Measurements from ENCODE around the gene GSTM3. TPM values are rescaled to one million over a fixed set of nuclear protein-coding genes. Genes with fewer than 3 reads are reported as not detected.

GSTM3 gene
- total and polyA plus RNA-seq, 9 of the 15 experiments (the other 6 are each of a cell fraction or from before 2014, with no cell fraction given) = 3.9 to 24.5 (median 9.4) TPM

GRCh38 chr1:109782514-109782913 lies 41.7 kb upstream of the GSTM3 start:
- H3K79me2 ChIP-seq (ENCODE audit: control insufficient read depth, insufficient read depth, low read length) = no peaks in the 10 kb centered on the region
- intact Hi-C loops (cut with micrococcal nuclease) = no loop called here
- H3K4me2 ChIP-seq (ENCODE audit: insufficient read depth, low read length) = no peak overlapping the region
- POLR2A ChIA-PET = interaction anchor here (0.6 to 2.0 kb wide), 4 partner anchors 9 to 201 kb away, joined by 3 to 12 read pairs (median 4); partner anchors contain the start of gene AHCYL1
- H3K9me3 ChIP-seq (replicated peaks; ENCODE audit: control insufficient read depth, insufficient read depth, low read depth, low read length) = no peaks in the 10 kb centered on the region; the same call in none of the 2 replicates
- no peak for FAIRE-seq
- no peak overlapping the region for H3K27ac ChIP-seq (ENCODE audit: extremely low read depth, low read depth, low read length)
- H3K4me3 ChIP-seq = no peak overlapping the region
- no TSS peak for BruUV-seq (replicated peaks)
- H3K27me3 ChIP-seq (ENCODE audit: control insufficient read depth in 2 of 2, insufficient read depth in 2 of 2, low read length in 2 of 2) = no peaks in the 10 kb centered on the region
- ATAC-seq = no peak
- no peaks in the 10 kb centered on the region for H3K36me3 ChIP-seq (ENCODE audit: control insufficient read depth, insufficient read depth, low read length)
- in situ Hi-C loops (cut with MboI) = no loop called here
- WGBS (ENCODE audit: insufficient coverage, low coverage, missing lambda C conversion rate) = 8% methylated on average over 1 of the region's 1 CpG
- H3K4me1 ChIP-seq (replicated peaks in 1 of 2; ENCODE audit: control insufficient read depth in 2 of 2, insufficient read depth in 2 of 2, low read length in 2 of 2) = peaks cover 6 to 8% of the 10 kb centered on the region in 2 experiments; a peak in 4 of 5 replicates
- no peaks in the 10 kb centered on the region for H4K20me1 ChIP-seq (replicated peaks; ENCODE audit: control insufficient read depth, insufficient read depth, low read length)
- no peak for DNase-seq (ENCODE audit: extremely low read depth in 1 of 4, low spot score in 3 of 4)
- no peak overlapping the region for H2AFZ ChIP-seq (ENCODE audit: low read depth, low read length)
- CTCF ChIA-PET (ENCODE audit: low intra/inter-chr PET ratio) = interaction anchor here (0.6 kb wide), 1 partner anchor 289 kb away, joined by 3 read pairs; the partner anchor contains the start of gene CYB561D1
- no peak overlapping the region for H3K9ac ChIP-seq (ENCODE audit: insufficient read depth in 1 of 2, low read depth in 2 of 2, low read length in 2 of 2)
- no peaks in the 10 kb centered on the region for H3K9me1 ChIP-seq (ENCODE audit: control insufficient read depth, insufficient read depth, low read length)
- TF ChIP-seq SUPT5H (IDR thresholded peaks at IDR 0.05) (no peak), HDAC3 (IDR thresholded peaks at IDR 0.05; ENCODE audit: borderline replicate concordance, partially characterized antibody) (no peak), ETV5 (CRISPR knock-in tag; IDR thresholded peaks at IDR 0.05; ENCODE audit: low read depth) (no peak), ZNF224 (CRISPR knock-in tag; IDR thresholded peaks at IDR 0.05) (no peak), ARNT (IDR thresholded peaks at IDR 0.05) (no peak), ZNF197 (CRISPR knock-in tag; IDR thresholded peaks at IDR 0.05; ENCODE audit: low read depth) (no peak), RFX7 (CRISPR knock-in tag; IDR thresholded peaks at IDR 0.05) (no peak), RBFOX2 (IDR thresholded peaks at IDR 0.05; ENCODE audit: low read depth, low read length) (no peak), GATAD2A (IDR thresholded peaks at IDR 0.05) (no peak), CREB3L1 (IDR thresholded peaks at IDR 0.05; ENCODE audit: borderline replicate concordance, low read depth) (no peak), REST (IDR thresholded peaks at IDR 0.05; ENCODE audit: borderline replicate concordance) (no peak), REST (CRISPR knock-in tag; IDR thresholded peaks at IDR 0.05; ENCODE audit: low read depth) (no peak), FOXM1 (IDR thresholded peaks at IDR 0.05; ENCODE audit: low read depth) (no peak), FOXM1 (CRISPR knock-in tag; IDR thresholded peaks at IDR 0.05; ENCODE audit: low read depth) (no peak), BDP1 (IDR thresholded peaks at IDR 0.05; ENCODE audit: insufficient read depth, insufficient read length) (no peak), HMGN3 (IDR thresholded peaks at IDR 0.05; ENCODE audit: borderline replicate concordance, extremely low read depth, insufficient read length, low read depth, low read length) (no peak)
